Stimulated activated CD4-positive, alpha-beta T cell treated with anti-CD3 and anti-CD28 coated beads, Interleukin-15, amount 100 ng/mL, for 24 hours (primary cell): ENCODE results near the gene SUGCT.

Experiments
- DNase-seq: peaks from one replicate; pipeline ENCODE4 v3.0.0-alpha.2; 2020

The SUGCT gene

DNA sequence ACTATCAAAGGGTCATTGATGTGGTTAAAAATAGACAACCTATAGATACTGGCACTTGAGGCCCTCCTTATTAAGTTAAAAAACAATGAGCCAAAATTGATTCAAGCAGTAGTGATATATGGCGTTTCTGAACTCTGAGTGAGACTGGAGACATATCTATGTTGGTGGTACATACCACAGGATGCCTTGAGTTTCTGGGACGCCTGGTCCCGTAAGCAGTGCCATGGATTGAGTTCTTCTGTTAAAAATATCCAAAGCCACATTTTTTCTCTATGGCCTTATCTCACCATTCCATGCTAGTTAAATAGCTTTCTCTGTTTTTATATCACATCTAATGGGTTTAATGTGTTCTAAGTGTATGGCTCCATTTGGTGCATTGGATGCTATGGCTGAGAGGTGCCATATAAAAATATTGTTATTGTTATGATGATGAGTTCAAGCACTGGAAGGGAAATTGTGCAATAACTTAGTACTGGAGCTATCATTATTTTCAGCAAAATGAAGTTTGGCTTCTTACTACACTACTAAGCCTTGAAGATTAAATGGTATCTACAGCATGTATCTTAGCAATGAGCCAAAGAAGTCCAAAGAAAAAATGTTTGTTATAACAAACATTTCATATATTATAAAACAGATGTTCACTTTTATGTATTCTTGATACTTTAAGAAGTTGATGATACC is 713.9 kb downstream of the SUGCT start:
- DNase-seq = no peak

DNA sequence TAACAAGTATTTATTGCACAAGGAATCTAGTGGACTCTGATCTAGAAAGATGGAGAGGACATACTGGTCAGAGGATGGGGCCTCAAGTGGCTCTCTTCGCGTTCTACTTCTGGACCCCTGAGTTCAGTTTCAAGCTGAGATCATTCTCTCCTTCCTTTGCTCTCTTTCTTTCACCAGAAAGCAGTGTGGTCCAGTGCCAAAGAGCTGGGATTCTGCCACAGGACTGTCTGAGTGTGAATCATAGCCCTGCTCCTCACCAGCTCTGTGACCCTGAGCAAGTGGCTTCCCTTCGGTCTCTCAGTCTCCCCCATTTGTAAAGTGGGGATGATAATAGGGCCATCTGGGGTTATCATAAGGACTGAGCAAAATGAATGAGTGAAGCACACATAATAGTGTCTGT is 715.2 kb downstream of the SUGCT start:
- no peak for DNase-seq

DNA sequence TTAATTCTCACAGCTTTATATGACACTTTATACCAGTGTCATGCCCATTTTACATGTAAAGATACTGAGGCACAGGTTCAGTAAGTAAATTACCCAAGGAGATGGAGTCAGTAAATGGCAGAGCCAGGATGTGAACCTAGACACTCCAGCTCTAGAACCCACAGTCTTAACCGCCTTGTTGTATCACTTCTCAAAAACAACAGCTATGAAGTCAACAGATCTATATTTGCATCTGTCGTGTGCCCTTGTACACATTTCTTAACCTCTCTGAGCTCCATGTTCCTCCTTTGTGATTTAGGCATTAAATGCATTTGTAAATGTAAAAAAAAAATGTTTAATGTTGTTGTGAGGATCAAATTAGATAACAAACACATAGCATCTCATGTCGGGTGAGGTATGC is 716.2 kb downstream of the SUGCT start:
- DNase-seq = no peak

DNA sequence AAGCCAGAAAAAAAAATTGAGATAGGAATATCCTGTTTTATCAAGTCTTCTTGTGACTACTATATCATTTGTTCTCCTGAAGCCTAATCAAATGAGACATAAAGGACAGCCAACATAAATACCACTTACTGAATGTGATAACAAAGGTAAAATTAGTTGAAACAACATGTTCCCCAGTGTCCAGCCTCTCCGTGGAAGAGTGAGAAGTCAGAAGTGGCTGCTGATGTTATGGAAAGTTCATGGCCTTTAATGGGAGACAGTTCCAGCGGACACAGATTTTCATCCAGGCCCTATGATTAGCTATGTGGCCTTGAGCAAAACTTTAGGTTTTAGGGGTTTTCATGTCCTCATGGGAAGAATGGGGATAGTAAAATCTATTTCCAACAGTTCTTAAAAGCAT is 724.3 kb downstream of the SUGCT start:
- DNase-seq = no peak

- DNase-seq = no peak
Observed at GRCh38 chr7:40859965-40860543, 725.2 kb downstream of the SUGCT start.

- DNase-seq = no peak
Observed at GRCh38 chr7:40865441-40866233, 730.8 kb downstream of the SUGCT start.

- DNase-seq = no peak
Observed at GRCh38 chr7:40866601-40867000, 731.8 kb downstream of the SUGCT start.

DNA sequence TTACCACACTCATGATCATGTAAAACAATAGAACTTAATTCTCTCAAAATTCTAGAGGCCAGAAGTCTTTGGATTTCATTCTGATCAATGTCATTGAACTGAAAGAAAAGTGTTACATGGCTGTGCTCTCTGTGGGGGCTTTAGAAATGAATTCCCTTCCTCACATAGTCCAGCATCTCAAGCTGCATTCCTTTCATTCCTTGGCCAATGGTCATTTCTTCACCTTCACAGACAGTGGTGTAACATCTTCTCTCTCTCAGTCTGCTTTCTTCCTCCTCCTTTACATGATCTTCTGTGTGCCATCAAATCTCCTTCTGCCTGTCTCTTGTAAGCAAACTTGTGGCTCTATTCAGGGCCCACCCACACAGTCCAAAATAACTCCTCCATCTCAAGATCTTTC is 735.3 kb downstream of the SUGCT start:
- DNase-seq = no peak

DNA sequence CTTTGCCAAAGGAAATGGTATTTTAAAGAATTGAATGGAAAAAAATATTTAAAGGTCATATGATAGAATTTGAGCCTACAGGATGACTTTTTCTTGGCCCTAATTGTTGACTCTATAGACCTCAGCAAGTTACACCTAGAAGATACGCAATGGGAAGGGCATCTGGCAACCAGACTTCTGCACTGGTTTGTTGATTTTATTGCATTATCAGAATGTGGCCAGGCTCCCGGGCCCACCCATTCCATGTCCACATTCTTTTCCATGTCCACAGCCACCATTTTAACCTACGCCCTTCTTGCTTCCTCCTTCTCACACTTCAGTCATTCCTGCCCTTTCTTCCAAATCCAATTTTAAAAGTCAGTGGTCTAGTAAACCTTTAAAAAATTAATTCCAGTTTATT is 738.4 kb downstream of the SUGCT start:
- no peak for DNase-seq

DNA sequence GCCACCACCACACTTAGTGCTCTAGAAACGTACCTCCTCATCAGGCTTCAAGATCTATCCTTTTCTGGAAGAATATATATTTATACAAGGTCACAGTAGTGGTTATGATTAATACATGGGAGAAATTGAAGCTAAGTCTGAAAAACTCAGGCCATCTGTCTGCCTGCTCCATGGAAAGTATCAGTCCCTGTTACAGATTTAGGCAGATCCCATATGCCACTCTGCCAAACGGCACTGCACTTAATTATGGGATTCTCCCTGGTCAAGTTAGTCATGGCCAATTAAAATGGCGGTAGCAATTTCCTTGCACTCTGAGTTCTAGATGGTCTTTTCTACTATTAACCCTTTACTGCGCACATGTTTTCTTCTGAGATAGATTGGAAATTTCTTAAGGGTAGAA is 740.0 kb downstream of the SUGCT start:
- DNase-seq = no peak

DNA sequence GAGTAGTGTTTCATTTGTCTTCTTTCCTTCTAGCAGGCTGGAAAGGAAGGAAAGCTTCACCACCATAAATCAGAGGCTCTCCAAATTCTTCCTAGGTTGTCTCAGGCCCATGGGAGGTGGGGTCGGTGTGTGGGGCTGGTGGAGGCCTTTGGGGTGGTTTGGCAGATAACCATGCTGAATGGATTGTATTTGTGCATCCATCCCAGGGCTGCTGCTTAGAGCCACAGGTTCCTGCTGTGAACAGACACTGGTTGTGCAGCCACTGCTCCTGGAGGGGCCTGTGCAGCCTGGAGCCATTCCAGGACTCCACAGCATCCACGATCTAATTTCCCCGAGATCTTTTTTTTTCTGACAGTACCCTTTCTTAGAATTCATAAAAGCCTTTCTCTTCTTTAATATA is 741.8 kb downstream of the SUGCT start:
- DNase-seq = no peak

DNA sequence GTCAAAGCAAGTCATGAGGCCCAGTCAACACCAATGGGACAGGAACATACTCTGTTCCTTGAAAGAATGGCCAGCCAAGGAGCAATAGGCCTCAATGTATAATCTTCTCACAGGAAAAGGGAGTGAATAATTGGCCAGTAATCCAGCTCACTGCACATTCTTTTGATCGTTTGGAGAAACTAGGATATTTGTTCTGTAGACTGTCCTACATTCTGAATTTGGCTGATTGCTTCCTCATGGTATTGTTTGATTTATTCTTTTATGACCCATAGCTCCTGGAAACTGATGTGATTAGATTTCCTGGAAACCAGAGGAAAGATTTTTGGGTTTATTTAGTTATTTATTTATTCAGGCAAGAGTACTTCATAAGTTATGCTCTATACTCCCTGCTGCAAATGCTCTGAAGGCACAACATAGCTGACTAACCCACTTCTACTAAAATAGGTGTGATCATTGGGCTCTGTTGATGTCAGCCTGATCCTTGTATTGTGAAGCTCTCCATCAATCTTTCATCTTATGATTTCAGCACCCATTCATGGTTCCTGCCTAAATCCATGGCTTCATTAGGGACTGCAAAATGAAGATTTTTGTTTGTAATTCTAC is 745.2 kb downstream of the SUGCT start:
- DNase-seq = no peak

GRCh38 chr7:40880581-40880980 is 745.8 kb downstream of the SUGCT start:
- DNase-seq = no peak

- no peak for DNase-seq
Observed at GRCh38 chr7:40881405-40881926, 746.7 kb downstream of the SUGCT start.

- no peak for DNase-seq
Observed at GRCh38 chr7:40882071-40882658, 747.4 kb downstream of the SUGCT start.

DNA sequence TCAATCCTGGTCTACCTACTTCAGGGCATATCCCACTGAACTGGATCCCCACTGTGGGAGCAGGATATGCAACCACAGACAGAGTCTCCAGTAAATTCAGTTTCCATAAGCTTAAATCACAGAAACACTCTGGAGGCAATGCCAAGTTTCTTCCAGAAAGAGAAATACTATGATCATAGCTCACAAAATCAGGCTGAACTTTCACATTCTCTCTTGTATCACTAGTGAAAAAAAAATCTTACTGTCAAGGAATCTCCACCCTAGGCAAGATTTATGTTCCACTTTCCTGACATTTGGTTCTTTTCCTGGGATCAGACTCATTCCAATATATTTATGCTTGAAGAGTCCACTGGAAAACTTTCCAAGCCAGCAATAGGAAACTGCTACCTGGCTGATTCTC is 749.0 kb downstream of the SUGCT start:
- DNase-seq = no peak

- DNase-seq = no peak
Observed at GRCh38 chr7:40884241-40884640, 749.4 kb downstream of the SUGCT start.

DNA sequence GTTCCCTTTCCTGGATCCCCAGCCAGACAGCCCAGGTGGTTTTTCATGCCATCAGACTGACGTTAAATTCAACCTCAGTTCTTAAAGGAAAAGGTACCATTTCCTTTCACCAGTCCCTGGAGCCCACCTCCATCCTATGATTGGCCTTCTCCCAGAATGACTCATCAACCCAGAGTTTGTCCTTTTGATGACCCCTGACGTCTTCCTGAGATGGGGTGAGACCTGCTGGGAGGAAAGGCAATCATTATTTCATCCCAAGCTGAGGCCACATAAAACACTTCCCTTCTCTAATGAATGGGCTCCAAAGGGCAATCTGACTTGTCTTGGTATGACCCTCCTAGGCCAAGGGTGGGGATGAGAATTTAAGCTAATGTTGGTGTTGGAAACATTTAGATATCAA is 750.7 kb downstream of the SUGCT start:
- DNase-seq = no peak

- DNase-seq = no peak
Observed at GRCh38 chr7:40887099-40887498, 752.3 kb downstream of the SUGCT start.

DNA sequence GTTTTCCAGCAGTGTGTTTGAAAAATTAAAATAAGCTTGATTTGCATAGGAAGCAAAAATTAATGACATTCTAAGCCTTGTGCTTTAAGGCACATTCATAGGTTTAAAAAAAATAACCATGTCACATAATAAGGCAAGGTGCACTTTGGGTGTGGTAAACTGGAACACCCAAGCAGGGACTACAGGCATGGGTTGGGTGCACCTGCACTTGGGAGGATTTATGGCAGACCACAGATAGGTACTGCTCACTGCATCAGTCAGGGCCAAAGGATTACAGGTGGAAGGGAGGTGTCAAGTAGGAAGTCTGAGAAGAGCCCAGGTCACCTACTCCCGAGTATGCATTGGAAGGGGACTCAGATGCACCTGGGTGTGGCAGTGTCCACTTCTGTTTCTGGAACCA is 753.7 kb downstream of the SUGCT start:
- DNase-seq = no peak

DNA sequence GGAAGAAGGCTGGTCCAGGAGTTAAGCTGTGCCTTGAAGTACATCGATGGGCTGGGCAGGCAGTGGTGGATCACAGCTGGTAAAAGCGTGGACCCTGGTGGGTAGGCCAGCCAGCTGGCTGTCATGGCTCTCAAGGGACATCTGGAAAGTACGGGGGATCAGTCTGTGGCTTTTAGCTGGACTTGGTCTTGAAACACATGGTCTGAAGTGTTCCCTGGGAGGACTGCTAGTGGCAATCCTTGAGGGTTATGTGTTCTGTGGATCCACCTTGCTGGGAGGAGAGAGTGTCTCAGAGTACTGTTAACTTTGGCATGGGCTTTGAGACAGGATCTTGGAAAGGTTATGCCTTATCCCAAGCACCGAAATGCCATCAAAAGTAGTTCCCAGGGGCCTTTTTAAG is 754.3 kb downstream of the SUGCT start:
- no peak for DNase-seq

- no peak for DNase-seq
Observed at GRCh38 chr7:40889539-40889938, 754.7 kb downstream of the SUGCT start.

DNA sequence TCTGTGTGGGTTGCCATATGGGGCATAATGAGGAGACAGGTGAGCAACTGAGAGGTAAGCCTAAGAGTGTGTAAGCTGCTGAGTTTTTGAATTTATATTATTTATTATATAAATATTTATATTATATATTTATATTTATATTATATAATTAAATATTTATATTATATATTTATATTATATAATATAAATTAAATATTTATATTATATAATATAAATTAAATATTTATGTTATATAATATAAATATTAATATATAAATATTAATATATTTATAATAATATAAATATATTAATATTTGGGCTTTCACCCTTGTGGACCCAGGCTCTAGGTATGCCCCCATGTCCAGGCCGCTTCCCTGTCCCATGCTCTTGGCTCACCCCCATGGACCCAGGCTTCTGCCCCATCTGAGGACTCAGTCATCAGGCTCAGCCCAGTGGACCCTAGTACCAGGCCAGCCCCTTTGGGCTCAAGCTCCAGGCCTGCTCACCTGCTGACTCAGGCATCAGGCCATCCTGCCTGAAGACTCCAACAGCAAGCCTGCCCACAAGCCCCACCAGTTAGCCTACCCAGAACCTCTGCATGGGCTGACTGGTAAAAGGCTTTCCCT is 755.4 kb downstream of the SUGCT start:
- no peak for DNase-seq
